Measurements from ENCODE around the gene BMPR2. TPM values are rescaled to one million over a fixed set of nuclear protein-coding genes. Genes with fewer than 3 reads are reported as not detected.

Gene BMPR2
- total and polyA plus RNA-seq, 3 donors from 2014 or later: 25.4 to 61.3 (median 53.5) TPM

GRCh38 chr2:202400941-202401340 lies 24.8 kb downstream of the BMPR2 start:
- Histone ChIP-seq H3K4me3 (no peak overlapping the region), H3K9me3 (no peaks in the 10 kb centered on the region), H3K36me3 (ENCODE audit: low read depth, missing control alignments) (no peaks in the 10 kb centered on the region), H3K4me1 (no peaks in the 10 kb centered on the region), H3K27me3 (no peaks in the 10 kb centered on the region), H3K27ac (no peak overlapping the region)
- no peak for TF ChIP-seq POLR2A (IDR thresholded peaks at IDR 0.05)
- TF ChIP-seq CTCF (IDR thresholded peaks at IDR 0.05): no peak
- no peak for DNase-seq
- intact Hi-C loops (cut with DNase I; ENCODE audit: low total_unique reads): no loop called here

GRCh38 chr2:202405798-202406197 lies 29.7 kb downstream of the BMPR2 start:
- no peak for DNase-seq
- 64 to 68% methylated on average over 1 of the region's 1 CpG for WGBS, 2 donors
- H3K36me3 ChIP-seq (ENCODE audit: low read depth, missing control alignments): no peaks in the 10 kb centered on the region
- H3K27ac ChIP-seq: no peak overlapping the region
- H3K4me1 ChIP-seq: no peaks in the 10 kb centered on the region
- TF ChIP-seq POLR2A (IDR thresholded peaks at IDR 0.05) (no peak), CTCF (IDR thresholded peaks at IDR 0.05) (no peak)
- H3K4me3 ChIP-seq: no peak overlapping the region
- H3K9me3 ChIP-seq: no peaks in the 10 kb centered on the region
- H3K27me3 ChIP-seq: no peaks in the 10 kb centered on the region
- intact Hi-C loops (cut with DNase I; ENCODE audit: low total_unique reads): no loop called here

- intact Hi-C loops (cut with DNase I; ENCODE audit: low total_unique reads): no loop called here
- DNase-seq: no peak
- Histone ChIP-seq H3K9me3 (no peaks in the 10 kb centered on the region), H3K4me3 (no peak overlapping the region), H3K36me3 (ENCODE audit: low read depth, missing control alignments) (no peaks in the 10 kb centered on the region), H3K27me3 (no peaks in the 10 kb centered on the region), H3K4me1 (no peaks in the 10 kb centered on the region), H3K27ac (no peak overlapping the region)
- TF ChIP-seq CTCF (IDR thresholded peaks at IDR 0.05) (no peak), POLR2A (IDR thresholded peaks at IDR 0.05) (no peak)
- 81 to 82% methylated on average over 2 of the region's 2 CpGs for WGBS, 2 donors
Measured at GRCh38 chr2:202406445-202406978, 30.4 kb downstream of the BMPR2 start.

GRCh38 chr2:202408546-202409140 lies 32.5 kb downstream of the BMPR2 start:
- Histone ChIP-seq H3K36me3 (ENCODE audit: low read depth, missing control alignments) (no peaks in the 10 kb centered on the region), H3K9me3 (no peaks in the 10 kb centered on the region), H3K4me1 (no peaks in the 10 kb centered on the region), H3K27ac (no peak overlapping the region), H3K4me3 (no peak overlapping the region), H3K27me3 (no peaks in the 10 kb centered on the region)
- no peak for TF ChIP-seq POLR2A (IDR thresholded peaks at IDR 0.05)
- TF ChIP-seq CTCF (IDR thresholded peaks at IDR 0.05): no peak
- no peak for DNase-seq
- intact Hi-C loops (cut with DNase I; ENCODE audit: low total_unique reads): no loop called here
- 76 to 77% methylated on average over 6 of the region's 6 CpGs for WGBS, 2 donors

GRCh38 chr2:202410092-202410491 lies 34.0 kb downstream of the BMPR2 start:
- H3K27ac ChIP-seq: no peak overlapping the region
- no peaks in the 10 kb centered on the region for H3K36me3 ChIP-seq (ENCODE audit: low read depth, missing control alignments)
- H3K4me3 ChIP-seq: no peak overlapping the region
- H3K4me1 ChIP-seq: no peaks in the 10 kb centered on the region
- 97 to 98% methylated on average over 5 of the region's 5 CpGs for WGBS, 2 donors
- intact Hi-C loops (cut with DNase I; ENCODE audit: low total_unique reads): no loop called here
- no peaks in the 10 kb centered on the region for H3K9me3 ChIP-seq
- TF ChIP-seq POLR2A (IDR thresholded peaks at IDR 0.05): no peak
- no peak for TF ChIP-seq CTCF (IDR thresholded peaks at IDR 0.05)
- no peak for DNase-seq
- no peaks in the 10 kb centered on the region for H3K27me3 ChIP-seq

Data from testis (tissue), 3 donors.